ENCODE results near the gene LCN12. TPM values are rescaled to one million over a fixed set of nuclear protein-coding genes. Genes with fewer than 3 reads are reported as not detected.

The LCN12 gene, protein sequence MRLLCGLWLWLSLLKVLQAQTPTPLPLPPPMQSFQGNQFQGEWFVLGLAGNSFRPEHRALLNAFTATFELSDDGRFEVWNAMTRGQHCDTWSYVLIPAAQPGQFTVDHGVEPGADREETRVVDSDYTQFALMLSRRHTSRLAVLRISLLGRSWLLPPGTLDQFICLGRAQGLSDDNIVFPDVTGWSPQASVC
- not detected in 2 replicates for total RNA-seq

DNA sequence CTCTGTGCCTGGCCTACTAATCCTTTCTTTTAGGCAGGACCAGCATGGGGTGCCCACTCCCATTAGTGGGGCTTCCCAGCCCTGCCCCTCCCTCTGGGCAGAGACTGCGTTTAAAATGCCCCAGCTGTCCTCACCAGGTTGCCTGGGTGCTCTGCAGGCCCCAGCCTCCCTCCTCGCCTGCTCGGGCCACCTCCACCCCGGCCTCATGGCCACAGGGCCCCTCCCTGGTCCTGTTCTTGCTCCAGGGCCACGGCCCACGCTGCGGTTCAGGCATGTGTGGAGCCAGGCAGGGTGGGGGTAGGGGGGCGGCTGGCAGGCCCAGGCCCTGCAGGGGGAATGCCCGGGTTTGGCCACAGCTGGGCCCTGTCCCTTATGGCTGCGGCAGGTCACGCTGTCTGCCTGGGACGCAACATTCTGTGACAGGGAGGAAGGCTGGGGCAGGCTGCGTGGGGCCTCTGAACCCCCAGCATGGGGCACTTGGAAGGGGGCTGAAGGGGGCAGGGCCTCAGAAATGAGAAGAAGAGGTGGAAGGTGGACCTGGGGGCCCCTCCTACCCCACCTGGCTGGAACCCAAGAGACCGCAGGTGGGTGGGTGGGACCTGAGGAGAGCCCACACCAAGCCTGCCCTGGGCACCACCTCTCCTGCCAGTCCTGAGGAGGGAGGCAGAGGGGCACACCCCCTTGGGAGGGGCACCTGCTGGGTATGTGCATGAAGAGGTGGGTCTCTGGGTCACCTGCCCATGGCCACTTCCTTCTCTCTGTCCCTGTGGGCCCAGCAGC is at the start of gene LCN12:
TSS of gene LCN12 (plus strand) at position 733 of the 780 bp plus-strand sequence. CDS start 55 bp downstream, outside the sequence.
- no peak for DNase-seq (ENCODE audit: low read depth, low spot score)

DNA sequence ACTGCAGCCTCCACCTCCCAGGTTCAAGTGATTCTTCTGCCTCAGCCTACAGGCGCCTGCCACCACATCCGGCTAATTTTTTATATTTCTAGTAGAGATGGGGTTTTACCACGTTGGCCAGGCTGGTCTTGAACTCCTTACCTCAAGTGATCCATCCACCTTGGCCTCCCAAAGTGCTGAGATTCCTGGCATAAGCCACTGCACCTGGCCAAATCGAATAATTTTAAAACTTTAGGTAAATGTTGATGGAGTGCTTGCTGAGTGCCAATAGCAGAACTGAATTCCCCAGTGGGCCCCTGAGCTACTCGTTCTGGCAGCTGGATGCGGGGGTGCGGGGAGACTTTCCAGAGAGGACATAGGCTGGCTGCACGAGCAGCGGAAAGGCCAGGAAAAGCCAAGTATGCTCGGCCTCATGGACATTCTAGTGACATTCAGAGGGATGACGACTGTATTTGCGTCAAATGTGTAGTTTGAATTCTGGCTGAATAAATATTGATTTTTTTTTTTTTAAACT is 49.0 kb upstream of the LCN12 start:
- DNase-seq (ENCODE audit: low read depth, low spot score): no peak

DNA sequence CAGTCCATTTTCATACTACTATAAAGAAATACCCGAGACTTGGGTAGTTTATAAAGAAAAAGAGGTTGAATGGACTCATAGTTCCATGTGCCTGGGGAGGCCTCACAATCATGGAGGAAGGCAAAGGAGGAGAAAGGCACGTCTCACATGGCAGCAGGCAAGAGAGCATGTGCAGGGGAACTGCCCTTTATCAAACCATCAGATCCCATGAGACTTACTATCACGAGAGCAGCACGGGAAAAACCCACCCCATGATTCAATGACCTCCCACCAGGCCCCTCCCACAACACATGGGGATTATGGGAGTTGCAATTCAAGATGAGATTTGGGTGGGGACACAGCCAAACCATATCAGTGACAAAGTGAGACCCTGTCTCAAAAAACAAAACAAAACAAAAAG is 45.8 kb upstream of the LCN12 start:
- DNase-seq (ENCODE audit: low read depth, low spot score): no peak

DNA sequence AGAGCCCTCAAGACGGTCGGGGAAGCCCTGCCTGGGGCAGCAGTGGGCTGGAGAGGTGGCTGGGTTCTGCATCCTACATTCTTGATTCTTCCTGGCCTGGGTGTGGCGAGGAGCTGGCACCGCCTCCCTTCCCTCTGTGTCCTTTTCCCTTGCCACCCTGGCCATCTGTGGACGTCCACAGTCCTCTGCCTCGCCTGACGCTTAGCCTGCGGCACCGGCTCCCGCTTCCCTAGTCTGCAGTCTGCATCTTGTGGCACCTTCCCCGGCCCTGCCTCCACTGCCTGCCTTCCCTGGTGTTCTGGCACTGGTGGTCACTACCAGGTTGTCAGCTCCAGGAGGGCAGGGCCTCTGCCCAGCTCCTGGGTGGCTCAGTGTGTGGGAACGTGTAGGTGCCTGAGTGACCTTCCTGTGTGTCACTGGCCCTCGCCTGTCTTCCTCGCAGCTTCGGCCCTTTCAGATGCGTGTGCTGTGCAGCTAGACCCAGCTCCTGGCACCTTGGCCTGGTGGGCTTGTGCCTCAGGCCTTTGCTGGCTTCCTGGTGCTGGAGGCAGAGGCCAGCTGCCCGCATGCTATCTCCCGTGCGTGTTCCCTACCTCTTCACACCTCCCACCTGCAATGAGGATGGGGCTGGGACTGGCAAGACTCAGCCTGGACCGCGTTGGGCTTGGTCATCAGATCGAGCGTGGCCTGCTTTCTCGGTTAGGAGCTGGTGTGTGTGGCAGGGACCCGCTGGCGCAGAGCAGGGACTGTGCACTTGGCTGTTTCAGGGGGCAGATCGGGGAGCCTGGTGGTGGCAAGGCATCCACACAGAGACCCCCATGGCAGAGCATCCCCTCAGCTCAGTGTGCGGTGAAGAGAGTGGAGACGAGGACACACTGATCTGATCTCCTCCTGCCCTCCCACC is 44.8 kb upstream of the LCN12 start:
- no peak for DNase-seq (ENCODE audit: low read depth, low spot score)

DNA sequence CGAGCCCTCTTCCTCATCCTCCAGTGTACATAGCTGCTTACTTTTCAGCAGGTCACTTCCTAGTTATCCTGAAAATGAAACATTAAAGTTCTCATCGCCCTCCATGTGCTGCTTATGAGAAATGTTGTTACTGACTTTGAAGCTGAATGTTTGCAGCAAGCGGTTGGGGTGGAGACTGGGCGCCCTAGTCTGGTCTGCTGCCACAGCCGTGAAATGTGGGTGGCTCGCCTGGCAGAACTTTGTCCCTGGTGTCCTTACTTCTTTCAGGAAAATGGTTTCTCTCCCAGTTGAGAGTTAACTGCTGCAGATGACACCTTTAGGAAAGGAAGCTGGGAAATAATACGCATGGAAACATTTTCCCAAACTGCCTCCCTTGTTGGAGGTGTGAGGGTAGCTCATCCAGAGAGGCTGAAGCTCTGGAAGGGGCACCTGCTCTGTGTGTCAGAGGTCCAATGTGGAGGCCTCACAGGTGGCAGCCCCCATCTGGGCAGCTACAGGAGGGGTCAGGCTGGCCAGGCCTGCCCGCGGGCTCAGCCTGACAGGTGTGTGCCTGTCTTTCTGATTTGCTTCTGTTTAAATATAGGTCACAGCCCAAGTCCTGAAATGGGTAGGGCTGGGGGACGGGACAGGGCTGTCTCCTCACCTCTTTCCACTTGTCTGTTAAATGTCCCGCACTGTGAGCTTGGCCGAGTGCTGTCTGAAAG is 41.7 kb upstream of the LCN12 start:
- no peak for DNase-seq (ENCODE audit: low read depth, low spot score)

DNA sequence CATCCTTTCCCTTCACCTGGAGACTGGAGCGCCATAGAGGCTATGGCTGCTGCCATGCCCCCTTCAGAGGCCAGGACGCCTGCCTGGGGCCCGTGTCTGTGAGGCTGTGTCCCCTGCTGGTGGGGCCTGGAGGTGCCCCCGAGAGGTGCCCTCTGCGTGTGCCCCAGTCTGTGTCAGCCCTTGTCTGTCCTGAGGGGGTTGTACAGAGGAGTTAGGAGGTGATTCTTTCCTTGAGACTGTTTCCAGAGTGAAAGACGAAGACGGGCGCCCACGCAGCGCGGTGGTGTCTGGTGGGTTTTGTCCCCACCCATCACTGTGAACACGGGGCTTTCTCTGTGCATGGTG is 41.2 kb upstream of the LCN12 start:
- no peak for DNase-seq (ENCODE audit: low read depth, low spot score)

DNA sequence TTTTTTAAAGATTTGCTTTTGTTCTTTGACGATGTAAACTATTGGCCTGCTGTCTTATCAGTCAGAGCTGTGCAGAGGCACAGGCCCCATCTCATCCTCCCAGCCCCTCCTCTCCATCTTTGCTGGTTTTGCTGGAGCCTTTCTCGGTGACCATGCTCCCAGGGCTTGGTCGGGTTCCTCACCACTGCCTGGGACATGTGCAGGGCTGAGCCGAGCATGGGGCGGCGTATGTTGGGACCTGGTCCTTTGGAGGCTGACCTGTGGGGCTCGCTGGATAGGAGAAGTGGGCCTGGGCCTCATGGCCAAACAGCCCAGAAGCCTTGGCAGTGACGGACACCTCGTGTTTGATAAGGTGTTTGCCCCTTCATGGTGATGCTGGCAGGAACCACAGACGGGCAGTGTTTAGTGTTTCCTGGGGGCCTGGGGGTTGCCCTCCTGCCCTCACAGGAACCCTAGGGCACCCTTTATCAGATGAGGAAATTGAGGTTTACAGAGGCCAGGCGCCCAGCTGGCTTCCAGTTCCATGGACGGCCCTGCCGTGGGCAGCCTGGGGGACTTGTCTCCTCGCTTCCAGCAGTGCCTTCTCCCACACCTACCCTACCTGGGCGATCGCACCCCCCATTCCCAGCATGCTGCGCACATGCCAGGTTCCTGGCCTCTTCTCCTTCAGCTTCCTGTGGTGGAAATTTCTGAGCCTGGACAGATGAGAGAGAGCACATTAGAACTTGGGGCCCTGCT is 38.2 kb upstream of the LCN12 start:
- DNase-seq (ENCODE audit: low read depth, low spot score): no peak

DNA sequence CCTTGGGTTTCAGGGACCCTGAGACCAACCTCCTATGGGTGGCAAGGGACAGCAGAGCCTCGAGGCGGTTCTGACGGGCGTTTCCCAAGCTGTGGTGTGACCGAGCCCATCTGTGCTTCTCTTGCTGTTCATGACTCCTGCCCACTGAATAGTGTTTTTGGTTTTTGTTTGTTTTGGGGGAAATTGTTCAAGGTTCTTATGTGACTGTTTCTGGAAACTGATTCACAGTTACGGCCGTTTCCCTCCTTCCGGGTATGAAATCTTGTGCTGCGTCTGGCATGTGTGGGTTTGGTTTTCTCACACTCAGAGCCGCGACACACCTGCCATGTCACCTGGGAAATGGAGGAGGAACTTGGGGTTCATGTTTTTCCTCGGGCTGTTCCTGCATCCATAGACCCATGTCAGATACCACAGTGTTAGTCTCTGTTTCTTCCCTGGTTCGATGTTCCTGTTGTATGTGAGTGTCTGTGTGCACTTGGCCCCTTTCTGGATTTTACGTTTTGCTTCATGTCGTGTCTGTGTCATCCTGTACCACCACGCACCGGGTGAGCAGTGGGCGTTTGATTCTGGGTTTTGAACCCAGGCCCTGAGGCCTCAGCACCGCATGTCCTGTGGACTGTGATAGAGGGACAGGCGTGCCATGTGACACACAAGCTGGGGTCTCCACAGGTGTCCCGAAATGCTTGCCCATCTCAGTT is 36.3 kb upstream of the LCN12 start:
- no peak for DNase-seq (ENCODE audit: low read depth, low spot score)

DNA sequence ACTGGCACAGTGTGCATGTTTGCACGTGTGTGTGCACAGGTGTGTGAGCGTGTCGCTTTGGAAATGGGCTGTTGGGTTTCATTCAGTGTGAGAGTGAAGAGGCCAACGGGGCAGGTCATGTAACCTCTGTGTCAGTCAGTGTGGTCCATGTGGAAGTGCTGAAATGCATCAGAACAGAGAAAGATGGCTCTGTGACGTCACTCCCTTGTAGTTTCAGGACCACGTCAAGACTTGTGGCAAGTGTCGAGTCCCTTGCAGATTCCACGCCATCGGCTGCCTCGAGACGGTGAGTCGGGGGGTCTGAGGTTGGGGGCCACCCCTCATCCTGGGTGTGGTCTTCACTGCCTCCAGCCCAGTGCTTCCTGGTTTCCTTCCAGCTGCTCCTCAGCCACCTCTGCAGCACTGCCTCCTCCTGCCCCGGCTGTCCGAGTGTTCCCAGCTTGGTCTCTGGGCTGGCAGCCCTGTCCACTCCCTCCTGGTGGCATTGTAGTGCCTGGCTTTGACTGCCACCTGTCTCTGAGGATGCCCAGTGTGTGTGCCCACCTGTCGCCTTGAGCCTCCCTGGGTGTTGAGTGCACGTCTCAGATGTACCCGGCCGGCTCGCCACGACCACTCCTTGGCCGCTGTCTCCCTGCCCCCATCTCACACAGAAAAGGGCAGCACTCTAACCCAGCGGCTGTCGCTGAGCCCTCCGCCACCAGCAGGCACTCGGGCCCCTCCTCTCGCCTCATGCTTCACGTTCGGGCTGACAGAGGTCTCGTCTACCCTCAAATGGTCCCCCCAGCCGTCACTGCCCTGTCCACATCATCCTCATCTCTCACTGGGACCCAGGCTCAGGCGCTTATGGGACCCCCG is 35.5 kb upstream of the LCN12 start:
- DNase-seq (ENCODE audit: low read depth, low spot score): no peak

DNA sequence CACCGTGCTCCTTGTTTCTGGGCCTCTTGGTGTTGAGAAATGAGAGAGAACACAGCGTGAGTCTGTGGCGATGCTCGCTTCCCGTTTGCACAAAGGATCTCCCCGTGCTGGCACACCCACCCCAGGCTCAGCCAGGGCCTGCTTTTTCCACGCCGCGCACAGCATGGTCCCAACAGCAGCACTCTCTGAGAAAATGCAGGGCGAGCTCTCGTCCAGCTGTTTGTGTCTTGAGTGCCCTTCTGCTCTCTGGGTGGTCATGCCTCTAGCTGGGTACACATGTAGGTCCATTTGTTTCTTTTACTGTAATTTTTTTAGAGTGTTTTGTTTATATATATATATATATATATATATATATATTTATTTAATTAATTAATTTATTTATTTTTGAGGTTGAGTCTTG is 34.2 kb upstream of the LCN12 start:
- no peak for DNase-seq (ENCODE audit: low read depth, low spot score)

DNA sequence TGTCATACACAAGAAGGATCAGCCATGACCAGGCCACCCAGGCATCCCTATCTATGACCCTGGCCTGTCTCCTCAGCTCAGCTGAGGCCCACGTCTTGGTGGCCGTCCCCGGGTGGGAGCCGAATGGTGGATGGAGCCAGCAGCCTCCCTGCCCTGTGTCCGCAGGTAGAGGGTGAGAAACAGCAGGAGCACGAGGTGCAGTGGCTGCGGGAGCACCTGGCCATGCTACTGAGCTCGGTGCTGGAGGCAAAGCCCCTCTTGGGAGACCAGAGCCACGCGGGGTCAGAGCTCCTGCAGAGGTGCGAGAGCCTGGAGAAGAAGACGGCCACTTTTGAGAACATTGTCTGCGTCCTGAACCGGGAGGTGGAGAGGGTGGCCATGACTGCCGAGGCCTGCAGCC is 32.0 kb upstream of the LCN12 start:
- DNase-seq (ENCODE audit: low read depth, low spot score): no peak

DNA sequence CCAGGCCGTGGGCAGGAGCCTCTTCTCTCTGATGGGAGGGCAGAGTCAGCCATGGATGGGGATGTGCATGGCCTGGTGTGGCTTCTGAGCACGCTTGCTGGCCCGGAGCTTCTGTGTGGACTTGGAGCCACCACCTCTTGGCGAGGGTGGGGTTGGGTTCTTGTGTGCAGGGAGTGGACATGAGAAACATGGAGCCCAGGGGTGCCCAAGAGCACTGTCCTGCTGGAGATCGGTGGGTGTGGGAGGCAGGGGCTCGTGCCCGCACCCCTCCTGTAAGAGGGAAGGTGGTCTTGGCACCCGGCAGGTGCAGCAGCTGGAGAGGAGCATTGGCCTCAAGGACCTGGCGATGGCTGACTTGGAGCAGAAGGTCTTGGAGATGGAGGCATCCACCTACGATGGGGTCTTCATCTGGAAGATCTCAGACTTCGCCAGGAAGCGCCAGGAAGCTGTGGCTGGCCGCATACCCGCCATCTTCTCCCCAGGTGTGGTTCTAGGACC is 31.3 kb upstream of the LCN12 start:
- DNase-seq (ENCODE audit: low read depth, low spot score): no peak

DNA sequence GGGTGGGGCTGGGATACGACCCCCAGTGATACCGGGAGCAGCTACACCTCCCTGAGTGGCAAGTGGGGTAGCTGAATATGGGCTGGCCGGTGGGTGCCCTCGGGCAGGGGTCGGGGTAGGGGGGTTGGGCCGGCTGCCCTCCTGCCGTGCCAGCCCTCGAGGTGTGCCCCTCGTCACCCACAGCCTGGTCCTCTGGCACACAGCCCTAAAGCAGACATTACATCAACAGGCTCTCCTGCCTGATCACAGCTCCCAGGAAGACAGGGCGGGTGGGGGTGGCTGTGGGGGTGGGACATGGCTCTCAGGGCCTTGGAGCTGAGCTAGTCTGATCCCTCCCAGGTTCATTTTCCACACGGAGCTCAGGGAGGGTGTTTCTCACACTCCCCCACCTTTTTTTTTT is 30.8 kb upstream of the LCN12 start:
- DNase-seq (ENCODE audit: low read depth, low spot score): no peak

DNA sequence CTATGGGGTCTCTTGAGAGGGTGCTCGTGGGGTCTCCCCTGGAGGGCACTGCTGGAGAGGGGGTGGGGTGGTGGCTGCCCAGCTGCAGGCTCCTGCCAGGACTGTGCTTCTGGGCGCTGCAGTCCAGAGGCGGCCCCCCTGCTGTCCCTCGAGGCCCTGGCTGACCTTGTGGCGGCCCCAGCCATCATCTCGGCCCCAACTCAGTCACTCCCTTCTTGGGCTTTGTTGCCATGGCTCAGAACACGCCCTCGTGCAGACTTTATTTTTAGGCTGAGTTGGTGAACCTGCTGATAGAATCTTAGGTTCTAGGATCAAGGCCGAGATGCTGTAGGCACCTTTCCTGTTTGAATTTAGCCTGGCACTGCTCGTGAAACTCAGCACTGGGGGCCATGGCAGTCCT is 30.4 kb upstream of the LCN12 start:
- DNase-seq (ENCODE audit: low read depth, low spot score): no peak

DNA sequence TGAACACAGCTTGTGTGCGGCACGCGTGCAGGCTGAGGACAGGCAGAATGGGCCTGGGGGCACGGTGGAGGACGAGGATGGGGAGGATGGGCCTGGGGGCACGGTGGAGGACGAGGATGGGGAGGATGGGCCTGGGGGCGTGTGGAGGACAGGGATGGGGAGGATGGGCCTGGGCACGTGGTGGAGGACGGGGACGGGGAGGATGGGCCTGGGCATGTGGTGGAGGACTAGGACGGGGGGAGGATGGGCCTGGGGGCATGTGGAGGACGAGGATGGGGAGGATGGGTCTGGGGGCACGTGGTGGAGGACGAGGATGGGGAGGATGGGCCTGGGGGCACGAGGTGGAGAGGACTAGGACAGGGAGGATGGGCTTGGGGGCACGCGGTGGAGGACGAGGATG is 29.5 kb upstream of the LCN12 start:
- DNase-seq (ENCODE audit: low read depth, low spot score): no peak

DNA sequence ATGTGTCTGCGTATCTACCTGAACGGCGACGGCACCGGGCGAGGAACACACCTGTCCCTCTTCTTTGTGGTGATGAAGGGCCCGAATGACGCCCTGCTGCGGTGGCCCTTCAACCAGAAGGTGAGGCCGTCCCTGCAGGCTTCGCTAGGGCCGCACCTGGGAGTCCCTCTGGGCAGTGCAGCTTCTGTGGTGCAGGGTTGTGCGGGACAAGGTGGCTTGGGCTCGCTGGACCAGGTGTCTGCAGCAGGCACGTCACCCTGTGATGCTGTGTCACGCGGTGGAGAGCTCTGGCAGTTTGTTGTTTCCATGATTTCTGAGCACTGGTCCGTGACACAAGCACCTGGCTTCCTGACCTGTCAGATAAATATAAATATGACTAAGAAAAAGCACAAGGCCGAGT is 28.2 kb upstream of the LCN12 start:
- DNase-seq (ENCODE audit: low read depth, low spot score): no peak

DNA sequence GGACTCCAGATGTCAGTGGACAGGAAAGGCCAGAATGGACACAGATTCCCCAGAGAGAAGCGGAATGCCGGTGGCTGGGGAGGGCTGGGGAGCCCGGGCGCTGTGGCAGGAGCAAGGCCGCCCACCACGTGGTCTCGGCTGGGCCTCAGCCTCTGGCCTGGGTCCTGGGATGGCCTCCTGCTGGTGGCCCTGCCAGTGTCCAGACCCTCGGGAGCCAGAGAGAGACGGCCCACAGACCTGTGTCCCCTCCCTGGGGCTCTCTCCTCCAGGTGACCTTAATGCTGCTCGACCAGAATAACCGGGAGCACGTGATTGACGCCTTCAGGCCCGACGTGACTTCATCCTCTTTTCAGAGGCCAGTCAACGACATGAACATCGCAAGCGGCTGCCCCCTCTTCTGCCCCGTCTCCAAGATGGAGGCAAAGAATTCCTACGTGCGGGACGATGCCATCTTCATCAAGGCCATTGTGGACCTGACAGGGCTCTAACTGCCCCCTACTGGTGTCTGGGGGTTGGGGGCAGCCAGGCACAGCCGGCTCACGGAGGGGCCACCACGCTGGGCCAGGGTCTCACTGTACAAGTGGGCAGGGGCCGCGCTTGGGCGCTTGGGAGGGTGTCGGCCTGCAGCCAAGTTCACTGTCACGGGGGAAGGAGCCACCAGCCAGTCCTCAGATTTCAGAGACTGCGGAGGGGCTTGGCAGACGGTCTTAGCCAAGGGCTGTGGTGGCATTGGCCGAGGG is 26.5 kb upstream of the LCN12 start:
- DNase-seq (ENCODE audit: low read depth, low spot score): no peak

DNA sequence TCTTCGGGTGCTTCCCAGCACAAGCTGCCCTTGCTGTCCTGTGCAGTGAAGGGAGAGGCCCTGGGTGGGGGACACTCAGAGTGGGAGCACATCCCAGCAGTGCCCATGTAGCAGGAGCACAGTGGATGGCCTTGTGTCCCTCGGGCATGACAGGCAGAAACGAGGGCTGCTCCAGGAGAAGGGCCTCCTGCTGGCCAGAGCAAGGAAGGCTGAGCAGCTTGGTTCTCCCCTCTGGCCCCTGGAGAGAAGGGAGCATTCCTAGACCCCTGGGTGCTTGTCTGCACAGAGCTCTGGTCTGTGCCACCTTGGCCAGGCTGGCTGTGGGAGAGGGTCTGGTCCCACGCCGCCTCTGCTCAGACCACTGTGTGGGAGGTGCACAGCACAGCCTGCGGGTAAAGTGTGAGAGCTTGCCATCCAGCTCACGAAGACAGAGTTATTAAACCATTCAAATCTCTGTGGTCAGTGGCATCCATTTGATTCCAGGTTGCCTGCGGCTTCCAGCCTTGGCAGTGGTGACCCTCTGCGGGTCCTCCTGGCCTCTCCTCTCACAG is 25.8 kb upstream of the LCN12 start:
- no peak for DNase-seq (ENCODE audit: low read depth, low spot score)
